ENCODE data around the gene FGF10. TPM values are rescaled to one million over a fixed set of nuclear protein-coding genes. Genes with fewer than 3 reads are reported as not detected.

Gene FGF10
- total and polyA plus RNA-seq, 2 of the 4 experiments (the other 2 are of a cell fraction): not detected

DNA sequence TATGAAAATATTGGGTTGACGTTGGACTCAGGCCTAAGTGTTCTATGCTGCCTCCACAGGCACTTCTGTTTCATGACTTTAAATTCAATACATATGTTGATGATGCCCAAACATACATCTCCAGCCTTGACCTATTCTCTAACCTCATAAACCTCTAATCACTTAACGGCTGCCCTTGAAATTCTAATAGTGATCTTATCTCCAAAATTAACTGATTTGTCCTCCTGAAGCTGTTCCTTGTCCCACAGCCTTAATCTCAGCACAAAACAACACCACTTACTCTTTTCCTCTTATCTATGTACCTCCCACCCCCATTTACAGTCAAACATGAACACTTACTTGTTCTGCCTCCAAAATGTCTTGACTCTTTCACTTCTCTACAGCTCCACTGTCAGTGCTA is 43.3 kb downstream of the FGF10 start:
- H3K79me1 ChIP-seq (ENCODE audit: low read depth in 1 of 2, low read length in 2 of 2): no peaks in the 10 kb centered on the region
- no peaks in the 10 kb centered on the region for H3K27me3 ChIP-seq (ENCODE audit: control insufficient read depth, insufficient read depth, low read length)
- H4K8ac ChIP-seq (ENCODE audit: low read depth in 2 of 2, low read length in 2 of 2): no peak overlapping the region
- no peak overlapping the region for H3K4me2 ChIP-seq (ENCODE audit: low read depth, low read length)
- no peak overlapping the region for H3K27ac ChIP-seq (ENCODE audit: insufficient read depth, low read length)
- no peak overlapping the region for H3K23ac ChIP-seq (ENCODE audit: low read depth, low read length)
- no peak overlapping the region for H4K5ac ChIP-seq (ENCODE audit: low read depth, low read length)
- no peak overlapping the region for H2AK5ac ChIP-seq (ENCODE audit: low read depth, low read length)
- ChIA-PET CTCF (interaction anchor here (1.3 kb wide), 1 partner anchor 14 kb away, joined by 4 read pairs; no protein-coding TSS in a partner anchor), POLR2A (ENCODE audit: unreplicated experiment) (no interaction called here)
- H3K9me3 ChIP-seq (ENCODE audit: control insufficient read depth, insufficient read depth, low read length): no peaks in the 10 kb centered on the region
- H2AK9ac ChIP-seq (replicated peaks; ENCODE audit: low read depth, low read length, poor library complexity): no peak overlapping the region
- DNase-seq (no peak), ATAC-seq (ENCODE audit: low read depth) (no peak)
- no peak overlapping the region for H2BK20ac ChIP-seq (ENCODE audit: low read depth, low read length)
- no peak overlapping the region for H3K56ac ChIP-seq (ENCODE audit: extremely low read depth, insufficient read depth, low read length)
- H3K9me1 ChIP-seq (ENCODE audit: insufficient read depth, low read length): no peaks in the 10 kb centered on the region
- no peaks in the 10 kb centered on the region for H3K4me1 ChIP-seq (ENCODE audit: control insufficient read depth, insufficient read depth, low read length)
- H3K36me3 ChIP-seq (ENCODE audit: control insufficient read depth, insufficient read depth, low read length): no peaks in the 10 kb centered on the region
- H3K18ac ChIP-seq (ENCODE audit: low read depth, low read length): no peak overlapping the region
- dilution Hi-C loops (cut with HindIII; ENCODE audit: low sequenced_read_pairs, unreplicated experiment): no loop called here
- in situ Hi-C loops (cut with MboI; ENCODE audit: low sequenced_read_pairs): no loop called here
- H4K20me1 ChIP-seq (ENCODE audit: insufficient read depth, low read length): no peaks in the 10 kb centered on the region
- WGBS, 2 experiments (ENCODE audit: extremely low coverage in 2 of 2, insufficient read length in 1 of 2): 71% methylated on average over 1 of the region's 2 CpGs; no CpG with 5 or more reads in 1 of the 2 experiments
- no peak overlapping the region for H2BK120ac ChIP-seq (ENCODE audit: low read depth, low read length)
- H2AFZ ChIP-seq (replicated peaks; ENCODE audit: low read length, poor library complexity): no peak overlapping the region
- intact Hi-C loops (cut with micrococcal nuclease): no loop called here
- no peak overlapping the region for H2BK5ac ChIP-seq (ENCODE audit: low read depth, low read length, poor library complexity, severe bottlenecking)
- no peak overlapping the region for H3K9ac ChIP-seq (ENCODE audit: low read depth, low read length)
- H3K4me3 ChIP-seq (ENCODE audit: insufficient read depth, low read depth, low read length): no peak overlapping the region
- H3K4ac ChIP-seq (ENCODE audit: low read depth, low read length): no peak overlapping the region
- TF ChIP-seq RCOR1 (IDR thresholded peaks at IDR 0.05; ENCODE audit: insufficient replicate concordance, low read length) (no peak), CHD1 (IDR thresholded peaks at IDR 0.05; ENCODE audit: low read depth, low read length) (no peak), BHLHE40 (IDR thresholded peaks at IDR 0.05; ENCODE audit: low read depth, low read length) (no peak), SMC3 (IDR thresholded peaks at IDR 0.05; ENCODE audit: low read depth, low read length) (no peak)
- no peak overlapping the region for H2BK15ac ChIP-seq (ENCODE audit: low read depth, low read length)
- no peak overlapping the region for H3K14ac ChIP-seq (replicated peaks; ENCODE audit: low read depth, low read length)
- no peak overlapping the region for H4K91ac ChIP-seq (ENCODE audit: insufficient read depth, low read depth, low read length)
- BruUV-seq (replicated peaks): no TSS peak
